HG02623 (cell line): ENCODE results near the gene LDB2.

Experiments
- ATAC-seq: cut with Tn5 transposase; IDR thresholded peaks from one replicate; pipeline ENCODE4 v1.9.1; 2021; ENCODE audit warnings: moderate library complexity; ENCODE audit not compliant: unreplicated experiment

Gene LDB2

DNA sequence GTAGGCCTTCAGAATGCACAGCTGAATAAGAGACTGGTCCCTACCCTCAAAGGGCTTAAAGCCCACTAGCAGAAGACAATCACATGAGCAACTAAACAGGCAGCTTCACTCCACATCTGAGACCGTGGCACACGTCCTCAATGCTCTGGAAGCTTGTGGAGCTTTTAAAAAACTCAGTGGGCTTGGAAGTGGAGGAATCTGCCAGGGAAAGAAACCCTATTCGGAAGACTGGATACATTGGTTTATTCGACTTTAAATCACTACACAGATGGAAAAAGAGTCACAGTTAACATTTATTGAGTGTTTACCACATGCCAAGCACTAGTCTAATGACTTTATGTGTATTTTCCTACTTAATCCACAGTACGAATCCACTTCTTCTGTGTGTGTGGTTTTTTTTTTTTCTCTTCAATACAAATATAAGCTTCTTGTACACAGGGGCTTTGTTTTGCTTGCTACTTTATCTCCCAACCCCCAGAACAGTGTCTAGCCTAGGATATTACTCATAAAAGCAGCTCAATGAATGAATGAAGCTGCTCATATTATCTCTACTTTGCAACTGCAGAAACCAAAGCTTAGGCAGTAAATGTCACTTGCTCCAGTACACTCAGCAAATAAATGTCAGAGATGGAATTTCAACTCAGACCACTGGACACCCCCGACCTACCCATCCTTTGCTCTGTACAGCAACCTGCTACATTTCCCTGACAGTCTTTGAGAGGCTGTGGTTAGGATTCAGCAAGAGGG is 137.7 kb downstream of the LDB2 start:
- no peak for ATAC-seq

DNA sequence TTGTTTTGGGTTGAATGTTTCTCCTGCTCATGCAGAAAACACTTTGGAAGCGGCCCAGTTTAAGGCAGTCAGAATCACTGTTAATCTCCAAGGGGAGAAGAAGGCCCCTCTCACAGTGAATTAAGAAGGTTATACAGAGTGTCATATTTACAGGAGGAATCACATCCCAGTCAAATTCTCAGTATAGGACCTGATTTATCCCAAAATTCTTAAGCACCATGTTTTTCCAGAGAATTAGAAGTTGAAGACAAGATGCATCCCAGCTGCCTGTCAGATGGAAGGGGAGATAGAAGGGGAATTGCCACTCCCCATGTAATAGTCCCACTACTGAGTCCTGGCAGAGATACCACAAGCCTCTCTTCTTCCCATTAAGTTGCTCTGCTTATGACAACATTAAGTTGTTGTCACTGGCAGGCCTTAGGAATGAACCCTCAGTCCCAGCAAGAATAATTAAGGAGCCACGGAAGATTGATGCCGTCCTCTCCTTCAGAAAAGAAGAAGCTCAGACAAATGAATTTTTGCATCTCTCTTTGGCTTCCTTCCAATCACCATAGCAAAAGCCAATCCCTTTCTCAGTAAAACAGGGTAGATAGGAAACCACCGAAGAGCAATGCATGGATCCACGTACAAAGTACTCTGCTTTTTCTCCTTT is 138.4 kb downstream of the LDB2 start:
- no peak for ATAC-seq

DNA sequence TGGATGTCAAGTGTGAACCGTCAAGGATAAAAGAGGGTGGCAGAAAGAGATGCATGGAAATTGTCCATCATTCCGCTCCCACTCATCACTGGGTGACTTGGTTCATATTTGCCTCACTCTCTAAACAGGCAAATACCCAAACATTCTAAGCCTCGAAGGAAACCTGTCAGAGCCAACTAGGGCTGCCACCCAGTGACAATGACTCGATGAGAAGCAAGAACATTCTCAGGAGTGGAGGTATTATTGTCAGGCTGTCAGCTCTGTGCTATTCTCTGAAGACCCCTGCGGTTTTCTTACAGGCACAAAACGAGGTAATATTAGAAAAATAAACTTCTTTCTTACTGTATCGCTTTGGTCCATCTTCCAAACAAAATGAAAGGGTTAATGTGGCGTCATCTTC is 139.6 kb downstream of the LDB2 start:
- no peak for ATAC-seq

DNA sequence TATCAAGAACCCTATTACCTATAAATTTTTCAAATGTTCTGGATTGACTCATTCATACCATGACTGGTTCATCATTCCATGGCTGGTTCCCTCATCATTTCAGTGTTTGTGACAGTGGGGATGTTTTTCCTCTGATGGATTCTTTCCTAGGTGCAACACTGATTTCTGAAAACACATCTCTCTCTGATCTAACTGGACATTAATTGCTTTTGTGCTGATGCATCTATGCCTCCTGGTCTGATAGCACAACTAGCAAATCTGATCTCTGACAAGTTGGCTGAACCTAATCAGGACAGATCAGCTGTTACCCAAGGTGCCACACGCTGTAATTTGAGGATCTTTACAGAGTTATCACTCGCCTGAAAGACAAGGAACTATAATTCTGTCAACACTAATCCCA is 140.2 kb downstream of the LDB2 start:
- ATAC-seq = no peak

DNA sequence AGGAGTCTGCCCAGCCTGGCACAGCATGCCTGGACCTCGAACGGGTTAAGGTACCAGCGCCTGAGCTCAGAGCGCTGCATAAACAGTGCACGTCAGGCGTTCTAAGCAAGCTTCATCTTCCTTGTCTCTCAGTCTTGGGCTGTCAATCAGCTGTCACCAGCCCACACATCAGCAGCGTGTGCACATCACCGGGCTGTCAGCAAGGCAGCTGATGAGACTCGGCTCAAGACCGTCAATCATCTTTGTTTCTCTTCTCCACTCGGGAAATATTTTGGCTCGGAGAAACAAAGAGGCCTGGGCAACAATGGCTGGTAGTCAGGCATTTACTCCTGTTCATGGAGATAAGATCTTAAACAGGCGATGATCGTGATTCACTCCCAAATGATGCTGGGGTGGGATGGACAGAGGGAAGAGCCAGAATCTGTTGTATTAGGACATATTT is 141.3 kb downstream of the LDB2 start:
- ATAC-seq = no peak

DNA sequence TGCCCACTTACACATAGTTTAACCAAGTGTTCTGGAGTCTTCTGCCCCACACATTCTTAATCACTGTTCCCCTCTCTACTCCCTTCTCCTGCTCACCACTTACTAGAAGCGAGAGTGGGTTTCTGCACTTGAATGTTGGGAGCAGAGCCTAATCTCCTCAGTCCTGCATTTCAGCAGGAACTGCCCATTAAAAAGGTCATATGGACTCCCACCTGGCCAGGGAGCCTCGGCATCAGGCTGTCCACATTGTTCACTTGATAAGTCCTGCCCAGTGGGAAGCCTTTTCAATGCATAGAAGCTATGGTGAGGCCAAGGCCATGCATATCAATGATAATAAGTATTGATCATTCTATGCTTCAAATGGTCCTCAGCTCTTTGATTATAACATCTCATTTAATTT is 144.3 kb downstream of the LDB2 start:
- no peak for ATAC-seq

DNA sequence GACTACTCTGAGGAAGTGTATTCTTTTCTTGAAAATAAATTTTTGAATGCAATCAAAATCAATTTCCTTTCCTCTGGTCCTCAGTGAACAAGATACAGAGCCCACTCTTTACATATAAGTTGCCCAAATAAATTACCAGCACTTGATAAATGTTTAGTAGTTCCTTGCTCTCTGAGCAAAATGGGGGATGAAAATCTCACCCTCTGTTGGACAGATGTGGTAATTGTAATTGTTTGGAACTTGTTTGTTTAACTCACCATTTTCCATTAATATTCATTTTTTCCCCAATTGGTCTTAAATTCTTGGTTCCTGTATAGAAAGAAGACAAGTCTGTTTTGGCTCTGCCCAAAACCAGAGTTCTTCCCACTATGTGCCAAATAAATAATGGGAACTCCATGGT is 146.3 kb downstream of the LDB2 start:
- no peak for ATAC-seq

DNA sequence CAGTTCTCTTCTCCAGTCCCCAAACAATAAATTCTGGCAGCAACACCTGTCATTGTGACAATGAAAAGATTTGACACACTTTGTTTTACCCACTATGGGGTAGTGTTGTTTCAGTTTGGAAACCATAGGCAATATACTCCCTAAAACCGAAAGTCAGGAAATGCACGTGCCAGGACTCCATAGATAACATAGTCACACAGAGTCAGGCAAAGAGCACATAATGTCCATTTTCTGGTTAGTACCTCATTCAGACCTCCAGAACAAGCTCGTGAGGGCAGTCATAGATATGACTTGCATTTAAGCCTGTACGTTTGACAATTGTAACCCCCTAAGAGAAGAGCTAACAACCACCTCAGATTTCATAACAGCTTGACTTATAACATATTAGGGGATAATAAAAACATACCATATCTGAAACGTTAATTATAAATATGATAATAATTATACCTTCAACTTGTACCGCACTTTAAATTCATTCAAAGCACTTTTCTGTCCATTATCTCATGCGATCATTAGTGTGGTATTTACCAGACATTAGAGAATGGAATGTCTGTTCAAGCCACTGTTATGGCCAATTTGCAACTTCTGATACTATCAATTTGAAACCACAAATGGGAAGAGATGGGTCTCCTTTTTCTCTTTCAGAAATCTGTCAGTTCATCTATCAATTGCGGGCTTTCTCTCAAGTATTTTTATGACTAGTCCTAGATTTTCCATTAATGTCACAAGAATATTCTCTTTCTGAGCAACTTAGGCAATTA is 147.4 kb downstream of the LDB2 start:
- ATAC-seq = no peak

DNA sequence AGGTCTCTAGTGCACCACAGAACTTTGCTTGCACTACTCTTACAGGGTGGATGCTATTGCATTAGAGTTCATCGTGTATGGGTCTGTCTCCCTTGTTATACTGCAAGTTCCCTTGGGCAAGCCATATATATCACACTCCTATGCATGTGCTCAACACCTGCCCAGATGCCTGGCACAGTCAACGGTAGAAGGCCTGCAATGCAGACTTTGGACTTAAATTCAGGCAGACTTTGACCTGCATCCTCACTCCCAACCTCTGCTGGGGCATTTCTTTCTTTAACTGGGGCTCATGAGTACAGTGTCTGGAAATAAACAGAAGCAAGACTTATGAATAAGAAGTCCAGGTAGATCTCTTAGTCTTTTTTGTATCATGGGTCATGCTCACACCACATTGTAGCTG is 148.2 kb downstream of the LDB2 start:
- ATAC-seq = no peak

DNA sequence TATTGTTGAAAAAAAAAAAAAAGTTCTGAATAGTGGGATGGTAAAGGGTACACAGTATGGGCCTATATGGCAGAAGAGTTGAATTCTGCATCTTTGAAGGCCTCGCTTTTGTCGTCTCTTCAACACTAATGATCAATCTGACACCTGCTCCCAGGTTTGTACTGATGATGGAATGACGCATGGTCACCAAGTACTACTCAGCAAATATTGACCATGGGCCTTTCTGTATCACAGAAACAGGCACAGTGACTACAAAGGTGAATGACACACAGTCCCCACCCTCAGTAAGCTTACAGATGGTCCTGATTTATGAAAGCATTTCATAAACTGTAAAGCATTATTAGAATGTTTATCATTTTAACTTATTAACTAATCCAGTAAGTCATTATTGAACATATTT is 152.6 kb downstream of the LDB2 start:
- no peak for ATAC-seq

DNA sequence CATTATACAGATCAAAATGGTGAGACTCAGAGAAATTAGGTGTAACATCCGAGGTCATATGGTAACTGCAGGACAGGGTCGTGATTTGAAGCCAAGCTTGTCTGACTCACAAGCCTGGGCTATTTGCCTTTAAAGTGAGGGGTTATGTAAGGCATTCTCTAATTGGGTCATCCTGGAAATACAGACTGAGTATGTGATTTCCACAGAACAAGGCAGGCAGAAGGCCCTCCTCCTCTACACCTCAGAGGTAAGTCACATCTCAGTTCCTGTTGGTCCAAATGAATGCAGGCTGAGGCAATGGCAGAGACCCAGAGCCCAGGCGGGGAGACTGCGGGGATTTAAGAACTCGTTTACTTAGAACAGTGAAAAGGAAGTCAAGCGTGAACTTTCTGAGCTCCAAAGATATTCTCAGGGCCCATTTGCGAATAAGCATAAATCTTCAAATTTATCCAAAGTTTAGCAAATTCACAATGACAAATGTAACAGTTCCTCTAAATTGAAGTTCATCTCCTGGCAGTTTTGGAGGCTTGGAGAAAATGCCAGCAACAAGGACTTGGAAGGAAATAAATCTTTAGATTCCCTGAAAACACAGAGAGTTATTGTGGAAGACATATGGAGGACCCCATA is 153.3 kb downstream of the LDB2 start:
- no peak for ATAC-seq

DNA sequence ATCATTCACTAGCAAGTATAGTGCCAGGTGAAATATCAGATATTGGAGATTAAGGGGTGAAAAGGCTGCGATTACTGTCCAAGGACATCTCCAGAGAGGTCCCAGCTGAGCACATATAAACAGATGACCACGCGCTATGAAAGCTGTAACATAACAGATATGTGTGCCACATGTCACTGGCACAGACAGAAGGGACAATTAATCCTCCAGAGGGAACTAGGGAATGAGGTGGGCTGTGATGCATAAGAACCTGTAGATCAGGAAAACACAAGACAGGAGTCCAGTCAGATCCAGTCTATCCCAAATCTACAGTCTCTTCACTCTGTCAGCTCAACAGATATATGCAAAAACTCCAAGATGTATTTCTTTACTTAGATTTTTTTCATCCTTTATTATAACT is 157.2 kb downstream of the LDB2 start:
- ATAC-seq = no peak

DNA sequence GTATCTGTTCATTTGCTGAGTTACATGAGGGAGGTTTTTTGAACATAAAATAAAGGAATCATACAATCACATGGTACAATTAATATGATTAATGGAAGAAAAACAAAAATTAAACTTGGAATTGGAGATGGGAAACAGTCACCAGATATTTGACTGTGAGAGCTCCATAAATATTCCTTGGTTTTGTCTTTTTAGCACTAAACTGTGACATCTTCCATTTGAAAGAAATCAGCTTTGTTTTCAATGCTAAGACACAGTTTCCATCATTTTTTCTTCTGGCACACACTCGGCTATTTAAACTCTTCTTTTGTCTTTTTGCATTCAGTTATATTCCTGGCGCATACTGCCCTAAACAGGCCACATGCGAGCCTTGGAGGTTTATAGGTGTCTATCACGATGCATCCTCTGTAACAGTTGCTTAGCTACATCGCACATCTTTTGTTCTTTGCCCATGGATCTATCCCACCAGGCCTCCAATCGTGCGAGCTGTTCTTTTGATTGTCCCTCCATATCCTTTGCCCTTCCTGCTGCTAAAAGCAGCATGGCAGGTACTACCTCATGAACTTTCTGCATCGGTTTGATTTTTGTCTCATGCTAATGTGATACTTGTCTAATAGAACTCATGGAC is 158.3 kb downstream of the LDB2 start:
- ATAC-seq = no peak

DNA sequence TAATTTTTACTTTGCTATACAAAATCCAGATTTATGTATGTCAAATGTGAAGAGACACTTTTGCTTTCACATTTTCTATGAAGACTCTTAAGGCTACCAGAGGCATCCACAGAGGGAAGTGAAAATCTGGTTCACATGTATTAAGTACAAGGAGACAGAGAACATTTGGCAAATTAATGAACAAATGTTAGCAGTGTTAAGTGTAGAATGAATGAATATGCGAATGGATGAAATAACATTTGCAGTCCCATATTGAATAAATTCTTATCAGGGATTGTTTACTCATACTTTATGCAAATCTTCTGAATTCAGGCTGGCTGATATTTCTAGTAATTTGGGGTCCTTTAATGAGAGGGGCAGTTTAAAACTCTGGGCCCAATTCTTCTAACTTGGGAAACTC is 159.9 kb downstream of the LDB2 start:
- no peak for ATAC-seq

DNA sequence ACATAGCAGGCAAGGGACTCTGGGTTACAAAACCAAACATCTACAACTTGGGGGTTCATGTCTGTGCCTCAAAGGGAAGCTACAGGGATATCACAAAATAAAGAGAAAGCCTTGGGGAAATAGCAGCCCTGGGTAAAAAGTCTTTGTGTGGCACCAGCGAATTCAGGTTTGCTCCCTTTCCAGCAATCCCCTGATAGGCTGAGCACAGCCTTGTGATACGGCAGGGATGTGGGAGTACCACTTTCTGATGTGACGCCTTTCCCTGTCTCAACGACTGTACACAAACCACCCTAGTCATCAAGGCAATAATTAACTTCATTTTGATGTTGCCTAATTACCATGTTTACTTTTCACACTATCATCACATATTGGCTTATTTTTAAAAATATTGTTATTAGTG is 164.9 kb downstream of the LDB2 start:
- no peak for ATAC-seq

DNA sequence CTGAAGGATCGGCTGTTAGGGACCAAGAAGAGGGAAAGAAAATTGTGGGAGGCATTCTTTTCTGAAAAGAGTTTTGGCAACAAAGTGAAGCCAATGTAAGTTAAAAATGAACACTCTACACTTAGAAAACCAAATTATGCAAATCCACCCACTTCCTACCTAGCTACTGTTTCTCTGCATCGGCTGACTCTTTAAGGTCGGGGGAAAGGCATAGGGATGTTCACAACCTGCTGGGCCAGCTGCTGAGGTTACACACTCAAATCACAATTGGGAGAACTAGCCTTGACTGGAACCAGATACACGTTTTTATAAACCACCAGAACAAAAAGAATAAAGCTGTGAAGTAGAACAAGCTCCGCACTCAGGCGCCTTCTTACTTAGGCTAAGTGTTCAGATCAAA is 165.7 kb downstream of the LDB2 start:
- no peak for ATAC-seq

DNA sequence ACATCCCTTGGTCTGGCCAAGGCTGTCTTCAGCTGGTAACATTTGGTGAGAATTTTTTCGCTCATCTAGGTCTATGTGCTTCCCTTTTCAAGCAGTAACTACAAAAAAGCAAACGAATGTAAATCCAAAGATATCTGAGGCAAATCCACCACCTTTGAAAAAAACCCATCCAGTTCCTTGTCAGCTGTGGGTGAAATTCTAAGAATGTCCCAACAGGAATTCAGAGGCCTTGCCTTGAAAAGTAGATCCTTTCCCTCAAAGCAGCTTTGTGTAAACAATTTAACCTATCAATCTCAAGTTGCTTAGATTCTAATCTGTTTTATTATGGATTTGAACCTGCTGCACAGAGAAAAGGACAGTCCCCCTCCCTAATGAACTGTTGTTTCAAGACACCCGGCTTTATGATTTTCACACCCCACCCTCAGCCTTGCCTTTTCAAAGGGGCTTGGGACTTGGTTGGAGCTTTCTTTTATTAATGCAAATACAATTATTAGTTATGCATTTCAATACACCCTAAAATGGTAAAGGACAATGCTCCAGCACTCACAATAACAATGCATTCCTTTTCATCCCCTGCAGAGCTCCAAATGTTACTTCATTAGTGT is 166.6 kb downstream of the LDB2 start:
- ATAC-seq = no peak

DNA sequence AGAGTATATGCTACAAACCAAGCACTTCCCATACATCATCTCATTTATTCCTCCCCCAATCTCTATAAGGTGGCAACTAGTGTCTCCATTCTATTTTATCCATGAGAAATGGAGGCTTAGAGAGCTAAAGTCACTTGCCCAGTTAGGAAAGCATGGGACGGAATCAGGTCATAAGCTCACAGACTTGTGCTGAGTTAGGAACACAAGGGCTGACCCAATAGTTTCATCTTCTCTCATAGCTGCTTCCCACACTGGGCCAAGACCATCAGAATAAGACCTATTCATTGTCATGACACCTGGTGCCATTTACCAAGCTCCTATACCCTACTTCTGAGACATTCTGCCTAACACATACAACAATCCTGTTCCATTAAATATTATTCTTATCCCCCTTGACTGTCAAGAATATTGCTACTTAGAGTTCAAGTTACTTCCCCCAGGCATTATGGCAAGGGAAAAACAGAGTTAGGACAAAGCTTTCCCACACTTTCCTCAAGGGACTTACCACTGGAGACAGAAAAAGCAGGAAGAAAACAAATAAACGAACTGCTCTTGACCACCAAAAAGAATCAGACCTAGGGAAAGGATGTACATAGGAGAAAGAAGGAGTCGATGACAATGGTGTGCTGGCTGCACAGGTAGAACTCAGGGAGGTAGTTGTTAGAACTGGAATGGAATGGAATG is 167.8 kb downstream of the LDB2 start:
- no peak for ATAC-seq

DNA sequence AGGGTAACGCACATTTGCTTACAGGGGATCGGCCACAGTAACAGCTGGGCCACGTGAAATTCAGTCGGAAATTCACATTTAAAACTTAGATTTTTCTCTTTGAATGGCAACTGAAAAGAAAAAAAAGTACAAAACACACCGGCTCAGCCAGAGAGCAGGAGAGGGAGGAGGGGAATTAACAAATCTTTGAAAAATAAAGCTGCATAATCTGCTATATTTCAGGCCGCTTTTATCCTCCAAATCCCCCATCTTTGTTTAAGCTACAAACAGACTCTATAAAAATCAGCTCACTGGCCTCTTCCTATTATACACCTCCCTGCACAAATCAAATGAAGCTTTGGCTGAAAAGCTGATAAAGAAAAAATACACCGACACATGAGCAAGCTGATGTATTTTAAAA is 169.1 kb downstream of the LDB2 start:
- no peak for ATAC-seq

DNA sequence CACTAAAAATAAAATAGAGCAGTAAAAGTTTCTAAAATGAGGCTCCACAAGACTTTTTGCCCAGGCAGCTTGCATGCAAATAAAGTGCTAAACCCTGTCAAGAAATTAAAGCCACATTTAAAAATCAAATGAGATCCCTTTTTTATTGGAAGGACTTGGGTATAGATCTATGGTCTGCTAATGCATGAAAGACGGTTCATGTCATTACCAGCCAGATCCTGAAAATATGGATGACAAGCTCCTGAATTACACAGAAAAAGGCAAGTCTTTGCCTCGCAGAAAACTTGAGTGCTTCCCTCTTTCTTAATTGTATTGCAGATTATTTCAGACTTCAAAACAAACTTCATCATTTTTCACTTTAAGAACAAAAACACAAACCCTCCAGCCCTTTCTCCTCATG is 169.6 kb downstream of the LDB2 start:
- no peak for ATAC-seq
